ENCODE results near the gene AHR.

DNA sequence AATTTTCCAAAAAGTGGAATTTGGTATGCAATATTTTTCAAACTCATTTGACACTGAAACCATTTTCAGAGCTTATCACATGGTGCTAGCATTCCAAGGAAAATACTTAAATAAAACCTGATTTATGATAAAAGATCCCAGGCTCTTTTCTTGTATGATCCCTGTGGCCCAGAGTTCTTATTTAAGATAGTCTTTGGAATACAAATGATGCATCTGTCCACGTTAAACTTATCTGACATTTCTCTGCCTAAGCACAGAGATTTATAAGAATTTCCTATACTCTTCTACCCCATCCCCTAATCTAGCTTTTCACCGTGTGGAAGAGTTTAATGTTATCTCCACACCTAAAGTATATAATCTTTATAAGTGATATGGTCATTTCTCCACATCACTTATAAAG is 66.2 kb downstream of the AHR start:
- no peak for TF ChIP-seq TAF1 (IDR thresholded peaks at IDR 0.05; ENCODE audit: low read depth)
- TF ChIP-seq, protein P1, sequence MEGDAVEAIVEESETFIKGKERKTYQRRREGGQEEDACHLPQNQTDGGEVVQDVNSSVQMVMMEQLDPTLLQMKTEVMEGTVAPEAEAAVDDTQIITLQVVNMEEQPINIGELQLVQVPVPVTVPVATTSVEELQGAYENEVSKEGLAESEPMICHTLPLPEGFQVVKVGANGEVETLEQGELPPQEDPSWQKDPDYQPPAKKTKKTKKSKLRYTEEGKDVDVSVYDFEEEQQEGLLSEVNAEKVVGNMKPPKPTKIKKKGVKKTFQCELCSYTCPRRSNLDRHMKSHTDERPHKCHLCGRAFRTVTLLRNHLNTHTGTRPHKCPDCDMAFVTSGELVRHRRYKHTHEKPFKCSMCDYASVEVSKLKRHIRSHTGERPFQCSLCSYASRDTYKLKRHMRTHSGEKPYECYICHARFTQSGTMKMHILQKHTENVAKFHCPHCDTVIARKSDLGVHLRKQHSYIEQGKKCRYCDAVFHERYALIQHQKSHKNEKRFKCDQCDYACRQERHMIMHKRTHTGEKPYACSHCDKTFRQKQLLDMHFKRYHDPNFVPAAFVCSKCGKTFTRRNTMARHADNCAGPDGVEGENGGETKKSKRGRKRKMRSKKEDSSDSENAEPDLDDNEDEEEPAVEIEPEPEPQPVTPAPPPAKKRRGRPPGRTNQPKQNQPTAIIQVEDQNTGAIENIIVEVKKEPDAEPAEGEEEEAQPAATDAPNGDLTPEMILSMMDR (IDR thresholded peaks at IDR 0.05; ENCODE audit: poor library complexity, severe bottlenecking): no peak

Measured in neural cell (in vitro differentiated cells).